Activated T-cell treated with anti-CD3 and anti-CD28 coated beads for 1 hour (primary cell): Measurements from ENCODE around the gene LPAR2.

Source experiments
- DNase-seq: peaks from one replicate; pipeline ENCODE4 v3.0.0-alpha.2; 2020; ENCODE audit warnings: low read depth

LPAR2 gene

GRCh38 chr19:19653597-19654147, 25.7 kb upstream of the LPAR2 start:
- no peak for DNase-seq

GRCh38 chr19:19652482-19653295, 24.7 kb upstream of the LPAR2 start:
- DNase-seq = no peak

- DNase-seq = no peak
Observed at GRCh38 chr19:19651076-19651475, 23.1 kb upstream of the LPAR2 start.

GRCh38 chr19:19650331-19650730, 22.3 kb upstream of the LPAR2 start:
- no peak for DNase-seq

GRCh38 chr19:19649580-19649995, 21.6 kb upstream of the LPAR2 start:
- no peak for DNase-seq

GRCh38 chr19:19649155-19649554, 21.1 kb upstream of the LPAR2 start:
- DNase-seq = no peak

- DNase-seq = no peak
Observed at GRCh38 chr19:19647037-19647835, 19.2 kb upstream of the LPAR2 start.

GRCh38 chr19:19645233-19645870, 17.3 kb upstream of the LPAR2 start:
- no peak for DNase-seq

GRCh38 chr19:19644054-19644388, 16.0 kb upstream of the LPAR2 start:
- no peak for DNase-seq

- peak; percentile 88 for DNase-seq
Observed at GRCh38 chr19:19643158-19644053, 15.4 kb upstream of the LPAR2 start, which contains the start of gene GMIP. GMIP (minus strand) TSS chr19:19643657; CDS start chr19:19643529, 128 bp downstream.

GRCh38 chr19:19642506-19643157, 14.6 kb upstream of the LPAR2 start:
- no peak for DNase-seq

- DNase-seq = no peak
Observed at GRCh38 chr19:19637523-19638251, 9.7 kb upstream of the LPAR2 start.

- DNase-seq = no peak
Observed at GRCh38 chr19:19637186-19637522, 9.1 kb upstream of the LPAR2 start.

- DNase-seq = no peak
Observed at GRCh38 chr19:19636573-19637185, 8.7 kb upstream of the LPAR2 start.

- DNase-seq = no peak
Observed at GRCh38 chr19:19635313-19635702, 7.3 kb upstream of the LPAR2 start.

- no peak for DNase-seq
Observed at GRCh38 chr19:19634516-19635312, 6.7 kb upstream of the LPAR2 start.

GRCh38 chr19:19633711-19634515, 5.9 kb upstream of the LPAR2 start:
- no peak for DNase-seq

- no peak for DNase-seq
Observed at GRCh38 chr19:19632661-19633060, 4.6 kb upstream of the LPAR2 start.
